HepG2 (cell line): ENCODE measurements around the gene YAP1. TPM values are rescaled to one million over a fixed set of nuclear protein-coding genes. Genes with fewer than 3 reads are reported as not detected.

ENCODE experiments used
- FOXP1 ChIP-seq, 2 experiments: fragments of 450-650 bp in 1 of 2; IDR thresholded peaks; 2 replicates each; pipeline ENCODE4 v1.6.1; 2017 to 2018; ENCODE audit warnings: antibody characterized with exemption in 1 of 2
- GPN1 ChIP-seq: sonication (generic); formaldehyde crosslinking; IDR thresholded peaks from 2 replicates; pipeline ENCODE4 v1.5.1; 2020; ENCODE audit warnings: missing genetic modification reagents, borderline replicate concordance
- GZF1 ChIP-seq: sonication (generic); formaldehyde crosslinking; IDR thresholded peaks from 2 replicates; pipeline ENCODE4 v1.5.1; 2020; ENCODE audit warnings: mild to moderate bottlenecking, missing genetic modification reagents
- HIVEP1 ChIP-seq: sonication (generic); formaldehyde crosslinking; IDR thresholded peaks from 2 replicates; pipeline ENCODE4 v1.4.0; 2020; ENCODE audit warnings: mild to moderate bottlenecking, missing genetic modification reagents
- PPARG ChIP-seq: conservative IDR thresholded peaks from 2 replicates; pipeline ENCODE4 v1.6.1; 2016; ENCODE audit warnings: missing biosample characterization, missing genetic modification reagents
- TRIM24 ChIP-seq: sonication (generic); formaldehyde crosslinking; IDR thresholded peaks from 2 replicates; pipeline ENCODE4 v1.8.0; 2022; ENCODE audit warnings: mild to moderate bottlenecking, missing genetic modification reagents
- ZNF326 ChIP-seq: sonication (generic); formaldehyde crosslinking; IDR thresholded peaks from 2 replicates; pipeline ENCODE4 v1.4.0; 2020; ENCODE audit warnings: missing genetic modification reagents, borderline replicate concordance
- ZNF552 ChIP-seq: sonication (generic); formaldehyde crosslinking; IDR thresholded peaks from 2 replicates; pipeline ENCODE4 v1.9.0; 2022; ENCODE audit warnings: missing genetic modification reagents, mild to moderate bottlenecking, borderline replicate concordance
- polyA plus RNA-seq, 8 experiments: library from polyadenylated mRNA; depleted of rRNA in 3 of 8; stranded (reverse) in 7 of 8; unstranded in 1 of 8; fragments of >200 nt; fragmentation: Illumina TruSeq in 4 of 8; extraction: Trizol in 4 of 8; gene quantifications; 2 replicates each; pipeline versions ENCODE4 v1.2.1 to v1.2.3, GENCODE V29; 2011 to 2016; ENCODE audit warnings: low read depth in 4 of 8, missing spikeins in 1 of 8, mixed read lengths in 1 of 8; ENCODE audit not compliant: insufficient read depth in 1 of 8
- total RNA-seq, 5 experiments: library from RNA; depleted of rRNA; stranded (reverse); fragments of >200 nt; fragmentation: Illumina TruSeq; extraction: Trizol; gene quantifications; 2 replicates each; pipeline ENCODE4 v1.2.3, GENCODE V29; 2016; ENCODE audit warnings: low read depth in 1 of 5
- TF ChIP-seq, protein P1 (sequence below): sonication (generic); formaldehyde crosslinking; IDR thresholded peaks from 2 replicates; pipeline ENCODE4 v1.4.0; 2020; ENCODE audit warnings: missing genetic modification reagents
- TF ChIP-seq, protein P2 (sequence below): sonication (generic); formaldehyde crosslinking; IDR thresholded peaks from 2 replicates; pipeline ENCODE4 v1.5.1; 2020; ENCODE audit warnings: mild to moderate bottlenecking, missing genetic modification reagents, moderate library complexity
- TF ChIP-seq, protein P3 (sequence below): sonication (generic); formaldehyde crosslinking; IDR thresholded peaks from 2 replicates; pipeline ENCODE4 v1.4.0; 2020; ENCODE audit warnings: mild to moderate bottlenecking, missing genetic modification reagents
- TF ChIP-seq, protein P4 (sequence below): sonication (generic); formaldehyde crosslinking; IDR thresholded peaks from 2 replicates; pipeline ENCODE4 v1.4.0; 2020; ENCODE audit warnings: missing genetic modification reagents, mild to moderate bottlenecking, borderline replicate concordance
- TF ChIP-seq, protein P5 (sequence below): sonication (generic); formaldehyde crosslinking; IDR thresholded peaks from 2 replicates; pipeline ENCODE4 v1.4.0; 2020; ENCODE audit warnings: low read depth, missing genetic modification reagents
- TF ChIP-seq, protein P6 (sequence below): sonication (generic); formaldehyde crosslinking; IDR thresholded peaks from 2 replicates; pipeline ENCODE4 v1.8.0; 2023; ENCODE audit warnings: mild to moderate bottlenecking, missing genetic modification reagents
- TF ChIP-seq, protein P7 (sequence below): sonication (generic); formaldehyde crosslinking; IDR thresholded peaks from 2 replicates; pipeline ENCODE4 v1.4.0; 2020; ENCODE audit warnings: missing genetic modification reagents
- TF ChIP-seq, protein P8 (sequence below): sonication (generic); formaldehyde crosslinking; IDR thresholded peaks from 2 replicates; pipeline ENCODE4 v1.5.0; 2020; ENCODE audit warnings: missing genetic modification reagents

Gene YAP1
- total and polyA plus RNA-seq, 2 of the 13 experiments (the other 11 are each of a cell fraction or from before 2014, with no cell fraction given) = 59.5 to 91.0 TPM

DNA sequence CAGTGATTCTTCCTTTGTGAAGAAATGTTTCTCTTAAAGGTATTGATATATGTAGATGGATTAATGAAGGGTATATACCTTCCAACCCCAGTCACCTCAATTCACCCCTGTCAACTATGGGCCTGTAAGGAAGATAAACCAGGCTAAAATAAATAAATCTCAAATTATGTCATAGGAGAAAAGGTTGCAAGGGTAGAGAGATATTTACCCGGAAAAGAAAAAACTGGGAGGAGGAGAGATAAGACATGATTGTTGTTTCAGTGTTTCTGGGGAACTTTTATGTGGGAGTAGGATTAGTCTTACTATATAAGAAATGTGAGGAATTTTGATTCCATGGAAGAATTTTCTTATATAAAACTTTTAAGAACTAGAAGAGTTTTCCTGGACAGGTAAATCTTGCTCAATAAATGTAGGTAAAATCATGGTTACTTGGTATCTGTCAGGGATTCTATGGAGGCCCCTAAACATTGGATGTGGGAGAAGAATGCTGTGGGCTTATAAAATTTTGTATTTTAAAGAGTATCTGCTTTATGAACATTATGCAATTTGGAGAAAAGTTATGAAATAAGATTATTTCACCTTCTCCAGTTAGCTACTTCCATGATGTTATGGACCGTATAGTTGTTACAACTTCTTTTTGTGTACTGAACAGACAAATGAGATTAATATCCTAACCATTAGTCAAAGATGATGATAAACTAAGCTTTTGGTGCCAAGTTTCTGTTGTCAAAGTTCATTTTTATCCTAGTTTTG, 6.4 kb downstream of the YAP1 start (continued):
- TF ChIP-seq GZF1 = no peak
- TF ChIP-seq, protein P1, sequence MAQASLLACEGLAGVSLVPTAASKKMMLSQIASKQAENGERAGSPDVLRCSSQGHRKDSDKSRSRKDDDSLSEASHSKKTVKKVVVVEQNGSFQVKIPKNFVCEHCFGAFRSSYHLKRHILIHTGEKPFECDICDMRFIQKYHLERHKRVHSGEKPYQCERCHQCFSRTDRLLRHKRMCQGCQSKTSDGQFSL (CRISPR knock-in tag) = no peak
- TF ChIP-seq, protein P2, sequence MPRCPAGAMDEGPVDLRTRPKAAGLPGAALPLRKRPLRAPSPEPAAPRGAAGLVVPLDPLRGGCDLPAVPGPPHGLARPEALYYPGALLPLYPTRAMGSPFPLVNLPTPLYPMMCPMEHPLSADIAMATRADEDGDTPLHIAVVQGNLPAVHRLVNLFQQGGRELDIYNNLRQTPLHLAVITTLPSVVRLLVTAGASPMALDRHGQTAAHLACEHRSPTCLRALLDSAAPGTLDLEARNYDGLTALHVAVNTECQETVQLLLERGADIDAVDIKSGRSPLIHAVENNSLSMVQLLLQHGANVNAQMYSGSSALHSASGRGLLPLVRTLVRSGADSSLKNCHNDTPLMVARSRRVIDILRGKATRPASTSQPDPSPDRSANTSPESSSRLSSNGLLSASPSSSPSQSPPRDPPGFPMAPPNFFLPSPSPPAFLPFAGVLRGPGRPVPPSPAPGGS (CRISPR knock-in tag) = no peak
- TF ChIP-seq, protein P3, sequence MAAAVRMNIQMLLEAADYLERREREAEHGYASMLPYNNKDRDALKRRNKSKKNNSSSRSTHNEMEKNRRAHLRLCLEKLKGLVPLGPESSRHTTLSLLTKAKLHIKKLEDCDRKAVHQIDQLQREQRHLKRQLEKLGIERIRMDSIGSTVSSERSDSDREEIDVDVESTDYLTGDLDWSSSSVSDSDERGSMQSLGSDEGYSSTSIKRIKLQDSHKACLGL (CRISPR knock-in tag) = no peak
- TF ChIP-seq, protein P4, sequence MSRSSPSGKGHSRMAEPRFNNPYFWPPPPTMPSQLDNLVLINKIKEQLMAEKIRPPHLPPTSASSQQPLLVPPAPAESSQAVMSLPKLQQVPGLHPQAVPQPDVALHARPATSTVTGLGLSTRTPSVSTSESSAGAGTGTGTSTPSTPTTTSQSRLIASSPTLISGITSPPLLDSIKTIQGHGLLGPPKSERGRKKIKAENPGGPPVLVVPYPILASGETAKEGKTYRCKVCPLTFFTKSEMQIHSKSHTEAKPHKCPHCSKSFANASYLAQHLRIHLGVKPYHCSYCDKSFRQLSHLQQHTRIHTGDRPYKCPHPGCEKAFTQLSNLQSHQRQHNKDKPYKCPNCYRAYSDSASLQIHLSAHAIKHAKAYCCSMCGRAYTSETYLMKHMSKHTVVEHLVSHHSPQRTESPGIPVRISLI = no peak; the same call in 1 of the 2 replicates
- TF ChIP-seq HIVEP1 (CRISPR knock-in tag) = no peak
- TF ChIP-seq, protein P5, sequence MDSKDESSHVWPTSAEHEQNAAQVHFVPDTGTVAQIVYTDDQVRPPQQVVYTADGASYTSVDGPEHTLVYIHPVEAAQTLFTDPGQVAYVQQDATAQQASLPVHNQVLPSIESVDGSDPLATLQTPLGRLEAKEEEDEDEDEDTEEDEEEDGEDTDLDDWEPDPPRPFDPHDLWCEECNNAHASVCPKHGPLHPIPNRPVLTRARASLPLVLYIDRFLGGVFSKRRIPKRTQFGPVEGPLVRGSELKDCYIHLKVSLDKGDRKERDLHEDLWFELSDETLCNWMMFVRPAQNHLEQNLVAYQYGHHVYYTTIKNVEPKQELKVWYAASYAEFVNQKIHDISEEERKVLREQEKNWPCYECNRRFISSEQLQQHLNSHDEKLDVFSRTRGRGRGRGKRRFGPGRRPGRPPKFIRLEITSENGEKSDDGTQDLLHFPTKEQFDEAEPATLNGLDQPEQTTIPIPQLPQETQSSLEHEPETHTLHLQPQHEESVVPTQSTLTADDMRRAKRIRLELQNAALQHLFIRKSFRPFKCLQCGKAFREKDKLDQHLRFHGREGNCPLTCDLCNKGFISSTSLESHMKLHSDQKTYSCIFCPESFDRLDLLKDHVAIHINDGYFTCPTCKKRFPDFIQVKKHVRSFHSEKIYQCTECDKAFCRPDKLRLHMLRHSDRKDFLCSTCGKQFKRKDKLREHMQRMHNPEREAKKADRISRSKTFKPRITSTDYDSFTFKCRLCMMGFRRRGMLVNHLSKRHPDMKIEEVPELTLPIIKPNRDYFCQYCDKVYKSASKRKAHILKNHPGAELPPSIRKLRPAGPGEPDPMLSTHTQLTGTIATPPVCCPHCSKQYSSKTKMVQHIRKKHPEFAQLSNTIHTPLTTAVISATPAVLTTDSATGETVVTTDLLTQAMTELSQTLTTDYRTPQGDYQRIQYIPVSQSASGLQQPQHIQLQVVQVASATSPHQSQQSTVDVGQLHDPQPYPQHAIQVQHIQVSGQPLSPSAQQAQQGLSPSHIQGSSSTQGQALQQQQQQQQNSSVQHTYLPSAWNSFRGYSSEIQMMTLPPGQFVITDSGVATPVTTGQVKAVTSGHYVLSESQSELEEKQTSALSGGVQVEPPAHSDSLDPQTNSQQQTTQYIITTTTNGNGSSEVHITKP (CRISPR knock-in tag) = no peak
- TF ChIP-seq, protein P6, sequence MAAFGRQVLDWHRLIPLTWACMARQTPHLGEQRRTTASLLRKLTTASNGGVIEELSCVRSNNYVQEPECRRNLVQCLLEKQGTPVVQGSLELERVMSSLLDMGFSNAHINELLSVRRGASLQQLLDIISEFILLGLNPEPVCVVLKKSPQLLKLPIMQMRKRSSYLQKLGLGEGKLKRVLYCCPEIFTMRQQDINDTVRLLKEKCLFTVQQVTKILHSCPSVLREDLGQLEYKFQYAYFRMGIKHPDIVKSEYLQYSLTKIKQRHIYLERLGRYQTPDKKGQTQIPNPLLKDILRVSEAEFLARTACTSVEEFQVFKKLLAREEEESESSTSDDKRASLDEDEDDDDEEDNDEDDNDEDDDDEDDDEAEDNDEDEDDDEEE (CRISPR knock-in tag) = no peak
- no peak for TF ChIP-seq ZNF552 (CRISPR knock-in tag)
- no peak for TF ChIP-seq ZNF326 (CRISPR knock-in tag)
- no peak for TF ChIP-seq TRIM24 (CRISPR knock-in tag)
- TF ChIP-seq, protein P7, sequence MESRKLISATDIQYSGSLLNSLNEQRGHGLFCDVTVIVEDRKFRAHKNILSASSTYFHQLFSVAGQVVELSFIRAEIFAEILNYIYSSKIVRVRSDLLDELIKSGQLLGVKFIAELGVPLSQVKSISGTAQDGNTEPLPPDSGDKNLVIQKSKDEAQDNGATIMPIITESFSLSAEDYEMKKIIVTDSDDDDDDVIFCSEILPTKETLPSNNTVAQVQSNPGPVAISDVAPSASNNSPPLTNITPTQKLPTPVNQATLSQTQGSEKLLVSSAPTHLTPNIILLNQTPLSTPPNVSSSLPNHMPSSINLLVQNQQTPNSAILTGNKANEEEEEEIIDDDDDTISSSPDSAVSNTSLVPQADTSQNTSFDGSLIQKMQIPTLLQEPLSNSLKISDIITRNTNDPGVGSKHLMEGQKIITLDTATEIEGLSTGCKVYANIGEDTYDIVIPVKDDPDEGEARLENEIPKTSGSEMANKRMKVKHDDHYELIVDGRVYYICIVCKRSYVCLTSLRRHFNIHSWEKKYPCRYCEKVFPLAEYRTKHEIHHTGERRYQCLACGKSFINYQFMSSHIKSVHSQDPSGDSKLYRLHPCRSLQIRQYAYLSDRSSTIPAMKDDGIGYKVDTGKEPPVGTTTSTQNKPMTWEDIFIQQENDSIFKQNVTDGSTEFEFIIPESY = no peak
- no peak for TF ChIP-seq GPN1 (CRISPR knock-in tag)
- no peak for TF ChIP-seq FOXP1 (IDR thresholded peaks at IDR 0.05)
- peak; percentile 44; the same call in 1 of the 2 replicates for TF ChIP-seq FOXP1 (CRISPR knock-in tag; IDR thresholded peaks at IDR 0.05)
- TF ChIP-seq PPARG (CRISPR knock-in tag) = peak; percentile 71
- TF ChIP-seq, protein P8, sequence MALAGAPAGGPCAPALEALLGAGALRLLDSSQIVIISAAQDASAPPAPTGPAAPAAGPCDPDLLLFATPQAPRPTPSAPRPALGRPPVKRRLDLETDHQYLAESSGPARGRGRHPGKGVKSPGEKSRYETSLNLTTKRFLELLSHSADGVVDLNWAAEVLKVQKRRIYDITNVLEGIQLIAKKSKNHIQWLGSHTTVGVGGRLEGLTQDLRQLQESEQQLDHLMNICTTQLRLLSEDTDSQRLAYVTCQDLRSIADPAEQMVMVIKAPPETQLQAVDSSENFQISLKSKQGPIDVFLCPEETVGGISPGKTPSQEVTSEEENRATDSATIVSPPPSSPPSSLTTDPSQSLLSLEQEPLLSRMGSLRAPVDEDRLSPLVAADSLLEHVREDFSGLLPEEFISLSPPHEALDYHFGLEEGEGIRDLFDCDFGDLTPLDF (CRISPR knock-in tag) = no peak
